AG08396 (cell line): ENCODE results near the gene EXOC7.
"Not testable (repeated sequence)": the region's sequence is repeated elsewhere in the genome, so short reads cannot be mapped to it uniquely, and the experiment has no call there.

Experiments
- DNase-seq: peaks from one replicate; pipeline ENCODE4 v3.0.0; 2012; ENCODE audit warnings: low spot score, mixed read lengths

EXOC7 gene

DNA sequence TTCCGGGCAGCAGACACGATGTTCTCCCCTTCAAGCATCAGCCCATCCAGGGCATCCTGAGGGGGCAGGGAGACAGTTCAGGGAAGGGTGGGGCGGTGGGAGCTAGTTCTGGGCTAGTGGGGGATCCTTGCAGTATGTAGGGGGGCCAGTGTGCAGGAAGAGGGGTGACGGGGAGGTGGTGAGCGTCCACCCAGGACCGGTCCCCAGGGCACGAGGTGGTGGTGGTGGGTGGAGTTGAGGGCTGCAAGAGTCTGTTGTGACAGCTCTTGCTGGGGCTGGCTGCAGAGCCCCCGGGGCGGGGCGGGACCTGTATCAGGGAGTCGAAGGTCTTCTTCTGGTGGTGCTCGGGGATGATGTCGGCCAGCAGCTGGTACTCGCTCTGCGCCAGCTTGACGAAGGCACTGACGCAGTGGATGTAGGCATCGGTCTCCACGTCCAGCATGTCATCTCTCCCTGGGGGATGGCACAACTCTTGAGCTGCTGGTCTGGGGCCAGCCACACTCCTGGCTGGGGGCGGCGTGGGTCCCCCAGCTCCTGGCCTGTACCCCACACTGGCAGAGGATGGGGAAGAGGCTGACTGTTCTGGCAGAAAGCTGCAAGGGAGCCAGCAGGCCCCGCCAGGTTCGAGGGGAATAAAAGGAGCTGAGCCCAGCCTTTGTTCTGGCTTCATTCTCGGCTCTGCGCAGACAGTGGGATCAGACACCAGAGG lies 14.6 kb downstream of the EXOC7 start:
- peak; percentile 3 for DNase-seq

DNA sequence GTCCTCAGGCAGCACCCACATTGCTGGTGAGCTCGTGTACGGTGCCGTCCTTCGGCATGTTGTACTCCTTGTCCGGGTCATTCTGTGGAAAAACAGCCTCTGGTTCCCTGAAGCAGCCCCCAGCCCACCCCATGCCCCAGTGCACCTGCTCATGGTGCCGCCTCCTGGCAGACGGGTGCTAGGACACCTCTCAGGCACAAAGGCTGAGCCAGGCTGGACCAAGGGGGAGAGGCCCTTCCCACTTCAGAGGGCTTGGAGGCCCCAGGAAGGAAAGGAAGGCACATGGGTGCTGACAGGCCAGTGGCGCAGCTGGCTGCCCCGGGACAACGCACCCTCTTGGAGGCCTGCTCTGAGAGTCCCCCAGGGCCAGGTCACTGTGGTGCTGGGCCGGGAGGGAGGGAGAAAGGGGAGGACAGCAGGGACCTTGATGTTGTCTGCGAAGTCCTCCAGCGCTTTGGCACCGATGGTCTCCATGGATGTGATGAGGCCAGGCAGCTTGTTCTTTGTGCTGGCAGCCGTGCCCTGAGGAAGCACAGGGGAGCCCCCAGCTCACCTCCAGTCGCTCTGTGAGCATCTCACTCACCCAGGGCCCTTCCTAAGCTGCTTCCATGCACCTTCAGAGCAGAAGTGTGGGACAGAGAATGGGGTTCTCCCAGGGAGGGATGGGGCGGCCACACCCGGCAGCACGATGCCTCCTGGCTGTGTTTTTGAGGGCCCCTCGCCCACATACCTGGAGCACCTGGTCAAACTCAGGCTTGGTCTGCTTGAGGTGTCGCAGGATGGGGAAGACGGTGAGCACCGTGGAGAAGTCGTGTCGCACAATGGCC lies 15.3 kb downstream of the EXOC7 start:
- no peak for DNase-seq

- no peak for DNase-seq
Observed at GRCh38 chr17:76087531-76087930, 16.1 kb downstream of the EXOC7 start.

- DNase-seq, result peak; percentile 3
Observed at GRCh38 chr17:76086384-76086783, 17.2 kb downstream of the EXOC7 start.

GRCh38 chr17:76085731-76086366 lies 17.7 kb downstream of the EXOC7 start:
- no peak for DNase-seq

- no peak for DNase-seq
Observed at GRCh38 chr17:76085066-76085730, 18.4 kb downstream of the EXOC7 start.

GRCh38 chr17:76083536-76084182 lies 19.9 kb downstream of the EXOC7 start:
- DNase-seq, result no peak

- DNase-seq, result no peak
Observed at GRCh38 chr17:76082326-76083251, 21.0 kb downstream of the EXOC7 start.

DNA sequence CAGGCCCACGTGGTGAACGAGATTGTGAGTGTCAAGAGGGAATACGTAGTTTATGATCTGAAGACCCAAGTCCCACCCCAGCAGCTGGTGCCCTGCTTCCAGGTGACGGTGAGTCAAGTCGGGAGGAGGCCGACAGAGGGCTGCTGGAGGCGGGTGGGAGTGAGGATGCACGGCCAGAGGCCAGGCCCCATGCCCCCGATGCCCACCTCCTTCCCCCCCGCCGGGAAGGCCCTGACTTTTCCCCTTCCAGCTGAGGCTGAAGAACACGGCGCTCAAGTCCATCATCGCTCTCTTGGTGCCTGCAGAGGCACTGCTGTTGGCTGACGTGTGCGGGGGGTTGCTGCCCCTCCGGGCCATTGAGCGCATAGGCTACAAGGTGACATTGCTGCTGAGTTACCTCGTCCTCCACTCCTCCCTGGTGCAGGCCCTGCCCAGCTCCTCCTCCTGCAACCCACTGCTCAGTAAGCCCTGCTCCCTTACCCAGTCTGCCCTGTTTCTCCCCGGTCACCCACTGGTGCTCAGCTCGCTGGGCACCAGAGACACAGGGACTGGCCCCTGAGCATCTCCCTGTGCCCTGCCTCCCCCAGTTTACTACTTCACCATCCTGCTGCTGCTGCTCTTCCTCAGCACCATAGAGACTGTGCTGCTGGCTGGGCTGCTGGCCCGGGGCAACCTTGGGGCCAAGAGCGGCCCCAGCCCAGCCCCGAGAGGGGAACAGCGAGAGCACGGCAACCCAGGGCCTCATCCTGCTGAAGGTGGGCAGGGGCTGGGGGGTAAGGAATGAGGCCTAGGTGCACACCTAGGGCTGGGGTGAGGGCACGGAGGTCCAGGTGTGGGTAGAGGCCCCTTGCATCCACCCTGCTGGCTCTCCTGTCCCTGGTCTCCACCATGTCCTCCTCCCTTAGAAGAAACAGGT lies 22.0 kb downstream of the EXOC7 start:
- no peak for DNase-seq

- DNase-seq, result no peak
Observed at GRCh38 chr17:76080768-76081287, 22.8 kb downstream of the EXOC7 start.

DNA sequence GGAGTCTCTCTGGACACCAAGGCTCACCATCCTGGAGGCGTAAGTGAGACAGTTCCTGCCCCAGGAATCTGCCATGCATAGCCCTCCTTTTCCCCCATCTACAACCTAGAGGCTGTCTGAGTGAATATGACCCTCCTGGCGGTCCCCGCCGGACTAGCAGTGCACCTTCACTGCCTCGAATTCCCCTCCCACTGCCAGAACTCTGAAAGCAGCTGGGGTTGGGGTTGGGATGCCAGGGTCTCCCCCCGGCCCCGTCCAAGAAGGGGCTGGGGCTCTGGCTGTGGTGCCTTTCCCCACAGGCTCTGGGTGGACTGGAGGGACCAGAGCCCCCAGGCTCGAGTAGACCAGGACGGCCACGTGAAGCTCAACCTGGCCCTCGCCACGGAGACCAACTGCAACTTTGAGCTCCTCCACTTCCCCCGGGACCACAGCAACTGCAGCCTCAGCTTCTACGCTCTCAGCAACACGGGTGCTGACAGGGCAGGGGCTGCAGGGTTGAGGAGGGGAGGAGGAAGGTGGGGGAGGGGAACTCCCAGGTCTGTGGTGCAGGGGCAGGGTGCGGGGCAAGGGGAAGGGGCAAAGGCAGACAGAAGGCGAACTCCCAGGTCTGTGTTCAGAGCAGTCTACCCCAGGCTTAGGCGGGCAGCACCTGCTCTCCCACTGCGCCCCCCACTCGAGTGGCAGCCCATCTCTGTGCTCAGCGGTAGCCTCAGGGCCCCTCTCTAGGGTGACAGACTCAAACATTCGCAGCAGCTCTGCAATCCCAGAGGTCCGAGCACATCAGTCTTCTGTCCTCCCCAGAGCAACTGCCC lies 23.4 kb downstream of the EXOC7 start:
- no peak for DNase-seq

DNA sequence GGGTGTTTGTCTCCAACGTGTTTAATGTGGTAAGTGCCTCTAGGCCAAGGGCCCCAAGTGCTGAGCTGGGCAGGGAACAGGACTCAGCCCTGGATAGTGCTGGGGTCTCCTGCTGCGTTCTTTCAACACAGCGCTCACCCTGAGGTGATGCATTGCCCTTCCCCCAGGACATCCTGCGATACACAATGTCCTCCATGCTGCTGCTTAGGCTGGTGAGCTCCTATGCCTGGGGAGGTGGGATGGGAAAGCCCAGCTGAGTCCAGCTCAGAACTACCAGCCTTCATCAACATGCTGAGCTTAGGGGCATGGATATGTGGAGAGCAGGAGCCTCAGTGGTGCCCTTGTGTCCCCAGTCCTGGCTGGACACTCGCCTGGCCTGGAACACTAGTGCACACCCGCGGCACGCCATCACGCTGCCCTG lies 24.0 kb downstream of the EXOC7 start:
- no peak for DNase-seq

DNA sequence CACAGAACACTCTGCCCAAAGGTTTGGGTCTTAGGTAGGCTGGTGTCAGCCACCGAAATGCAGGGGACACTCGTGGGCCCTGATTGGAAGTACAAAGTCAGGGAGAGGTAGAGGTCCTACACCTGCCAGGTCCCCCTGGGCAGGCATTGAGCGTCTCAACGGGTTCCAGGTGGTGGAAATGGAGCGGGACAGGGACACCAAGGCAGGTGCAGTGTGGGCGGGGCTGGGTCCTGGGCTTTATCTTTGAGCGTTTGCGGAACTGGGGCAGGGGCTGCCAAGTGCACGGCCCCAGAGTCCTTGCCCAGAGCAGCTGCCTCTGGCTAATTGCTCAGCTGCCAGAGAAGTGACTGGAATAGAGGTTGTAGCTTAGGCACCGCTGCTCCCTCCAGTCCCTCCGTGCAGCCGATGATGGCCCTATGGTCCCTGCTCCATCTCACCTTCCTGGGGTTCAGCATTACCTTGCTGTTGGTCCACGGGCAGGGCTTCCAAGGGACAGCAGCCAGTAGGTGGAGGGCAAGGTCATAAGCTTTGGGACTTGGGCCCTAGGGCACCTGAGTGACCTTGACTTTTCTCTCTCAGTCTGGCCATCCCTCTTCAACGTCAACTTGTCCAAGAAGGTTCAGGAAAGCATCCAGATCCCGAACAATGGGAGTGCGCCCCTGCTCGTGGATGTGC lies 24.6 kb downstream of the EXOC7 start, which contains the start of gene ZACN:
TSS of gene ZACN (plus strand) at position 323 of the 675 bp plus-strand sequence. CDS start at position 406, 83 bp downstream.
- no peak for DNase-seq

- not testable (repeated sequence) for DNase-seq
Observed at GRCh38 chr17:76078370-76078769, 25.2 kb downstream of the EXOC7 start.

DNA sequence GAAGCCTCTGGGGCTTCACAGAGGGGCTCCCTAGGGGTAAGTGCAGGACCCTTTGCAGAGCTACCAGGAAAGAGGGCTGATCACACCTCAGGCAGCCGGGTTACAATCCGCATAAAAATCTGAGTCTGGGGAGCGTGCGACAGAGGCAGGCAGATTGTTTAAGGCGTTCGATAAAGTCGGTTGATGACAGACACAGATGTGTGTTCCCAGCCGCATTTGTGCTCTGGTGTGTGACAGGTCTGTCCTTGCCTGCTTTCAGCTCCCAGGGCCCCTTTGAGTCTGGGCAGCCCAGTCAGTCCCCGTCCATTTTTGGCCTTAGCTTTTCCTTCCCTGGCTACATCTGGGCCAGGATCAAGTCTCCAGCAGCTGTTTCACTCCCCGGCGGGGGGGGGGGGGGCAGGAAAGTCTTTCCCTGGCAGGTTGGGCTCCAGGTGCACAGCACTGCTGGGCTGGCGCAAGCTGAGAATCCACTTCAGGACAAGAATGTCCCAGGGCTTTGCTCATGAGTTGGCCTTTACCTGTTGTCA lies 25.9 kb downstream of the EXOC7 start:
- DNase-seq, result no peak

- DNase-seq, result no peak
Observed at GRCh38 chr17:76076765-76077583, 26.6 kb downstream of the EXOC7 start.
